Muscle of leg (tissue), 16 donors: ENCODE data around the gene BCL2. TPM values are rescaled to one million over a fixed set of nuclear protein-coding genes. Genes with fewer than 3 reads are reported as not detected.
"Not testable (repeated sequence)": the region's sequence is repeated elsewhere in the genome, so short reads cannot be mapped to it uniquely, and the experiment has no call there.

ENCODE experiments used
- DNase-seq: peaks from one replicate; pipeline ENCODE4 v3.0.0; 2013
- H3K27ac ChIP-seq: one replicate; pipeline ENCODE4 v1.5.1; 2013; ENCODE audit warnings: mild to moderate bottlenecking, low read length, control low read depth
- H3K27me3 ChIP-seq: one replicate; pipeline ENCODE4 v1.6.1; 2013; ENCODE audit warnings: low read length; ENCODE audit not compliant: control insufficient read depth, insufficient read depth
- H3K36me3 ChIP-seq: one replicate; pipeline ENCODE4 v1.6.1; 2013; ENCODE audit warnings: low read length; ENCODE audit not compliant: control insufficient read depth, insufficient read depth
- H3K4me1 ChIP-seq: one replicate; pipeline ENCODE4 v1.6.1; 2013; ENCODE audit warnings: low read length; ENCODE audit not compliant: control insufficient read depth, insufficient read depth
- H3K4me3 ChIP-seq: one replicate; pipeline ENCODE4 v1.5.1; 2013; ENCODE audit warnings: low read length, control low read depth
- H3K9me3 ChIP-seq: replicated peaks from 2 replicates; pipeline ENCODE4 v1.6.1; 2013; ENCODE audit warnings: low read depth, low read length; ENCODE audit not compliant: control insufficient read depth
- WGBS: methylation state at CpG from one replicate; pipeline ENCODE4 v1.1.5; 2013; ENCODE audit warnings: missing lambda C conversion rate; ENCODE audit not compliant: insufficient coverage; 5-methylcytosine and 5-hydroxymethylcytosine counted together
- long read RNA-seq, 11 donors: transcript quantifications; one replicate each; lab custom pipeline, GENCODE V29; 2026
- polyA plus RNA-seq, 8 donors: library from polyadenylated mRNA; unstranded; fragments of 120-200 nt; gene quantifications; one replicate each; pipeline versions ENCODE4 v1.2.1 to v1.2.3, GENCODE V29; 2013; ENCODE audit warnings: inconsistent platforms in 1 of 8, low replicate concordance in 1 of 8; ENCODE audit not compliant: insufficient read length in 8 of 8, insufficient read depth in 1 of 8
- total RNA-seq: library from RNA; stranded (reverse); fragments of 120-200 nt; gene quantifications from one replicate; pipeline ENCODE4 v1.2.4, GENCODE V29; 2013

The BCL2 gene
- total RNA-seq = 19.8 TPM
- polyA plus RNA-seq = 10 to 100 TPM; 13.0 to 22.3 (median 16.2) TPM
- long read RNA-seq, donor 1, full-length matches to known transcripts = 8 of 8 reads
- long read RNA-seq, donor 1, partial matches to known transcripts = 0 of 8 reads
- long read RNA-seq, donor 1, other reads (novel, unspliced or antisense) = 0 of 8 reads
- long read RNA-seq, donor 2, full-length matches to known transcripts = 1 of 1 reads
- long read RNA-seq, donor 2, partial matches to known transcripts = 0 of 1 reads
- long read RNA-seq, donor 2, other reads (novel, unspliced or antisense) = 0 of 1 reads
- long read RNA-seq, donor 3, full-length matches to known transcripts = 13 of 13 reads
- long read RNA-seq, donor 3, partial matches to known transcripts = 0 of 13 reads
- long read RNA-seq, donor 3, other reads (novel, unspliced or antisense) = 0 of 13 reads
- long read RNA-seq, donor 4, full-length matches to known transcripts = 6 of 6 reads
- long read RNA-seq, donor 4, partial matches to known transcripts = 0 of 6 reads
- long read RNA-seq, donor 4, other reads (novel, unspliced or antisense) = 0 of 6 reads
- long read RNA-seq, donor 5, full-length matches to known transcripts = 24 of 31 reads
- long read RNA-seq, donor 5, partial matches to known transcripts = 7 of 31 reads
- long read RNA-seq, donor 5, other reads (novel, unspliced or antisense) = 0 of 31 reads
- long read RNA-seq, donor 6, full-length matches to known transcripts = 16 of 34 reads
- long read RNA-seq, donor 6, partial matches to known transcripts = 18 of 34 reads
- long read RNA-seq, donor 6, other reads (novel, unspliced or antisense) = 0 of 34 reads
- long read RNA-seq, donor 7, full-length matches to known transcripts = 6 of 6 reads
- long read RNA-seq, donor 7, partial matches to known transcripts = 0 of 6 reads
- long read RNA-seq, donor 7, other reads (novel, unspliced or antisense) = 0 of 6 reads
- long read RNA-seq, donor 8, full-length matches to known transcripts = 2 of 2 reads
- long read RNA-seq, donor 8, partial matches to known transcripts = 0 of 2 reads
- long read RNA-seq, donor 8, other reads (novel, unspliced or antisense) = 0 of 2 reads
- long read RNA-seq, donor 9, full-length matches to known transcripts = 10 of 10 reads
- long read RNA-seq, donor 9, partial matches to known transcripts = 0 of 10 reads
- long read RNA-seq, donor 9, other reads (novel, unspliced or antisense) = 0 of 10 reads
- long read RNA-seq, donor 10, full-length matches to known transcripts = 15 of 15 reads
- long read RNA-seq, donor 10, partial matches to known transcripts = 0 of 15 reads
- long read RNA-seq, donor 10, other reads (novel, unspliced or antisense) = 0 of 15 reads
- long read RNA-seq, donor 11, full-length matches to known transcripts = 5 of 5 reads
- long read RNA-seq, donor 11, partial matches to known transcripts = 0 of 5 reads
- long read RNA-seq, donor 11, other reads (novel, unspliced or antisense) = 0 of 5 reads

GRCh38 chr18:63319383-63320122, at the start of gene BCL2:
Gene BCL2, minus strand, starts transcription at chr18:63319769.
- WGBS = under 1% methylated on average over 54 of the region's 78 CpGs
- H3K27me3 ChIP-seq = no peaks in the 10 kb centered on the region
- H3K4me1 ChIP-seq = peaks cover 23% of the 10 kb centered on the region
- DNase-seq = peak; percentile 88
- H3K4me3 ChIP-seq = peak within 1 kb of the TSS; percentile 78
- no peaks in the 10 kb centered on the region for H3K36me3 ChIP-seq
- peak within 1 kb of the TSS; percentile 78 for H3K27ac ChIP-seq
- H3K9me3 ChIP-seq = no peaks in the 10 kb centered on the region

- Histone ChIP-seq H3K27ac (no peak overlapping the region), H3K4me3 (no peak overlapping the region), H3K4me1 (peaks cover 10% of the 10 kb centered on the region), H3K27me3 (no peaks in the 10 kb centered on the region), H3K36me3 (peaks cover 2% of the 10 kb centered on the region), H3K9me3 (no peaks in the 10 kb centered on the region)
- DNase-seq = no peak
- WGBS = no CpG with 5 or more reads among the region's 4 CpGs
Measured at GRCh38 chr18:63368611-63369010, 49.0 kb upstream of the BCL2 start.

- Histone ChIP-seq H3K4me3 (peak within 1 kb of the TSS; percentile 86), H3K4me1 (peaks cover 10% of the 10 kb centered on the region), H3K9me3 (no peaks in the 10 kb centered on the region), H3K27ac (peak within 1 kb of the TSS; percentile 96), H3K27me3 (no peaks in the 10 kb centered on the region), H3K36me3 (peaks cover 6% of the 10 kb centered on the region)
- peak; percentile 99 for DNase-seq
- under 1% methylated on average over 80 of the region's 90 CpGs for WGBS
Measured at GRCh38 chr18:63367053-63367953, 47.7 kb upstream of the BCL2 start, which contains the start of gene KDSR. Gene KDSR, minus strand, starts transcription at chr18:63367206. Its CDS starts 88 bp downstream, at chr18:63367118.

GRCh38 chr18:63366213-63367052, 46.9 kb upstream of the BCL2 start:
- Histone ChIP-seq H3K4me3 (peak overlapping the region; percentile 86), H3K27me3 (no peaks in the 10 kb centered on the region), H3K9me3 (no peaks in the 10 kb centered on the region), H3K4me1 (peaks cover 10% of the 10 kb centered on the region), H3K36me3 (peaks cover 11% of the 10 kb centered on the region), H3K27ac (peak overlapping the region; percentile 87)
- WGBS = under 1% methylated on average over 64 of the region's 65 CpGs
- peak; percentile 55 for DNase-seq

GRCh38 chr18:63365876-63366212, 46.3 kb upstream of the BCL2 start:
- Histone ChIP-seq H3K27ac (peak overlapping the region; percentile 87), H3K4me3 (peak overlapping the region; percentile 86), H3K27me3 (no peaks in the 10 kb centered on the region), H3K9me3 (no peaks in the 10 kb centered on the region), H3K36me3 (peaks cover 13% of the 10 kb centered on the region), H3K4me1 (peaks cover 10% of the 10 kb centered on the region)
- 0% methylated on average over 4 of the region's 12 CpGs for WGBS
- DNase-seq = peak; percentile 17

GRCh38 chr18:63363951-63364350, 44.4 kb upstream of the BCL2 start:
- Histone ChIP-seq H3K4me1 (peaks cover 10% of the 10 kb centered on the region), H3K27ac (no peak overlapping the region), H3K27me3 (no peaks in the 10 kb centered on the region), H3K36me3 (peaks cover 13% of the 10 kb centered on the region), H3K9me3 (no peaks in the 10 kb centered on the region), H3K4me3 (no peak overlapping the region)
- no peak for DNase-seq
- WGBS = 95% methylated on average over 2 of the region's 2 CpGs

- not testable (repeated sequence) for H3K9me3 ChIP-seq, H3K27ac ChIP-seq, DNase-seq, H3K4me3 ChIP-seq, H3K27me3 ChIP-seq
- no CpG with 5 or more reads among the region's 2 CpGs for WGBS
- Histone ChIP-seq H3K36me3 (peaks cover 13% of the 10 kb centered on the region), H3K4me1 (peaks cover 10% of the 10 kb centered on the region)
Measured at GRCh38 chr18:63363420-63363819, 43.9 kb upstream of the BCL2 start.
